BLaER1 (cell line): ENCODE results near the gene DLEC1.
"Not testable (repeated sequence)": the region's sequence is repeated elsewhere in the genome, so short reads cannot be mapped to it uniquely, and the experiment has no call there.

Source experiments
- H3K27ac ChIP-seq: shearing (Covaris generic); formaldehyde crosslinking; 2 replicates; pipeline ENCODE4 v1.8.1; 2022
- H3K27me3 ChIP-seq: shearing (Covaris generic); formaldehyde crosslinking; 2 replicates; pipeline ENCODE4 v1.8.1; 2022
- H3K36me3 ChIP-seq: shearing (Covaris generic); formaldehyde crosslinking; 2 replicates; pipeline ENCODE4 v1.8.1; 2022
- H3K4me1 ChIP-seq: shearing (Covaris generic); formaldehyde crosslinking; 2 replicates; pipeline ENCODE4 v1.8.1; 2022
- H3K4me2 ChIP-seq: shearing (Covaris generic); formaldehyde crosslinking; 2 replicates; pipeline ENCODE4 v1.8.1; 2022
- H3K4me3 ChIP-seq: shearing (Covaris generic); formaldehyde crosslinking; 2 replicates; pipeline ENCODE4 v1.8.1; 2022
- H3K9ac ChIP-seq: shearing (Covaris generic); formaldehyde crosslinking; 2 replicates; pipeline ENCODE4 v1.8.1; 2022
- H3K9me3 ChIP-seq: shearing (Covaris generic); formaldehyde crosslinking; 2 replicates; pipeline ENCODE4 v1.8.1; 2022
- H4K20me1 ChIP-seq: shearing (Covaris generic); formaldehyde crosslinking; 2 replicates; pipeline ENCODE4 v1.8.1; 2022
- Cebpa-rat ChIP-seq: shearing (Covaris generic); IDR thresholded peaks from 2 replicates; pipeline ENCODE4 v1.8.1; 2022

Gene DLEC1

DNA sequence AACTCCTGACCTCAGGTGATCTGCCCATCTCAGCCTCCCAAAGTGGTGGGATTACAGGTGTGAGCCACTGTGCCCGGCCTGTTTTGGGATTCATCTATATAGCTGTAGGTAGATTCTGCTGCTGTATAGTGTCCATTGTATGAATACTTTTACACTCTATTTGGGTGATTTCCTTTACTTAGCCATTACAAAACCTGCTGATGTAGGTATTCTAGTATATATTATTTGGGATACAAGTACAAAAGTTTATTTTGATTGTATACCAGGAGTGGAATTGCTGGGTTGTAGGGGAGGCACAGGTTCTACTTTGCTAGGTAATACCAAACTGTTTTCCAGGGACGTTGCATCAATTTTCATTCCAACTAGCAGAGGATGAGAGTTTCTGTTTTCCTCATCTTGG lies 116.8 kb downstream of the DLEC1 start:
- H3K9me3 ChIP-seq: no peaks in the 10 kb centered on the region
- no peak for TF ChIP-seq Cebpa-rat
- no peak overlapping the region for H3K4me3 ChIP-seq
- no peak overlapping the region for H3K27ac ChIP-seq
- H3K36me3 ChIP-seq: no peaks in the 10 kb centered on the region
- H3K4me2 ChIP-seq: no peak overlapping the region
- H3K27me3 ChIP-seq: no peaks in the 10 kb centered on the region
- H3K4me1 ChIP-seq: no peaks in the 10 kb centered on the region
- H3K9ac ChIP-seq: no peak overlapping the region
- no peaks in the 10 kb centered on the region for H4K20me1 ChIP-seq

- no peaks in the 10 kb centered on the region for H4K20me1 ChIP-seq
- no peaks in the 10 kb centered on the region for H3K4me1 ChIP-seq
- no peaks in the 10 kb centered on the region for H3K27me3 ChIP-seq
- H3K4me2 ChIP-seq: no peak overlapping the region
- no peak overlapping the region for H3K9ac ChIP-seq
- no peak overlapping the region for H3K27ac ChIP-seq
- TF ChIP-seq Cebpa-rat: no peak
- H3K36me3 ChIP-seq: no peaks in the 10 kb centered on the region
- no peak overlapping the region for H3K4me3 ChIP-seq
- H3K9me3 ChIP-seq: no peaks in the 10 kb centered on the region
Measured at GRCh38 chr3:38157117-38157516, 118.1 kb downstream of the DLEC1 start.

GRCh38 chr3:38157595-38157994 lies 118.6 kb downstream of the DLEC1 start:
- no peaks in the 10 kb centered on the region for H4K20me1 ChIP-seq
- H3K4me1 ChIP-seq: no peaks in the 10 kb centered on the region
- no peak overlapping the region for H3K4me3 ChIP-seq
- no peak for TF ChIP-seq Cebpa-rat
- H3K27ac ChIP-seq: no peak overlapping the region
- no peak overlapping the region for H3K9ac ChIP-seq
- no peak overlapping the region for H3K4me2 ChIP-seq
- H3K9me3 ChIP-seq: no peaks in the 10 kb centered on the region
- H3K36me3 ChIP-seq: no peaks in the 10 kb centered on the region
- H3K27me3 ChIP-seq: no peaks in the 10 kb centered on the region

- H3K9me3 ChIP-seq: no peaks in the 10 kb centered on the region
- H3K27me3 ChIP-seq: no peaks in the 10 kb centered on the region
- no peaks in the 10 kb centered on the region for H3K4me1 ChIP-seq
- no peak overlapping the region for H3K4me2 ChIP-seq
- no peak overlapping the region for H3K9ac ChIP-seq
- H3K27ac ChIP-seq: no peak overlapping the region
- TF ChIP-seq Cebpa-rat: no peak
- H3K4me3 ChIP-seq: no peak overlapping the region
- no peaks in the 10 kb centered on the region for H4K20me1 ChIP-seq
- no peaks in the 10 kb centered on the region for H3K36me3 ChIP-seq
Measured at GRCh38 chr3:38158472-38158871, 119.5 kb downstream of the DLEC1 start.

- not testable (repeated sequence) for H3K4me2 ChIP-seq, H3K4me3 ChIP-seq, H3K36me3 ChIP-seq, H3K27ac ChIP-seq, H3K4me1 ChIP-seq, H3K9me3 ChIP-seq, H3K27me3 ChIP-seq, H3K9ac ChIP-seq, H4K20me1 ChIP-seq
Measured at GRCh38 chr3:38160704-38161103, 121.7 kb downstream of the DLEC1 start.

DNA sequence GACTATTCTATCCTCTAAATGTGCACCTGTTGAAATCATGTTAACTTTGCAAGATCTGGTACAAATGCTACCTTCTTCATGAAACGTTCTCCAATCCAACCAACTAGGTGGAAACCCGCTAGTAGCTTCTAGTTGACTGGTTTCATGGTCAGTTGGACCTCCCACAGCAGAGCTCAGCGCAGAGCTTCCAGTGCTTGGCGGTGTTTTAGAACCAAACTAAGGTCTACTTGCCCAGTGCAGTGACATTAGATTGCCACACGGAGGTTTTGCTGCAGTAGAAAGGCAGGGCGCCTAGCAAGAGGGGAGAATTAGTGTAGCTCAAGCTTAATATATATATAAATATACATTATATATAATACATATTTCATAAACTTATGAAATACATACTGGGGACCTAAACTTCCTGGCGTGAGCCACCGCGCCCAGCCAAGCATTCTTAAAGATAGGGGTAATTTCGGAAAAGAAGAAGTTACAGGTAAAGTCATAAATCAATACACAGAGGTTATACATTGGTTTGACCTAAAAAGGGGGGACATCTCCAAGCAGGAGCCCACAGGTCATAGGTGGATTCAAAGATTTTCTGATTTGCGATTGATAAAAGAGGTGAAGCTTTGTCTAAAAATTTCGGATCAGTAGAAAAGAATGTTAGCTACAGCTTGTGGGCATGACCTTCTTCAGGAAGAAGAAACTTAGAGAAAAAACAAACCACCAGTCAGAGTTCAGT lies 124.3 kb downstream of the DLEC1 start:
- Histone ChIP-seq H3K4me3 (no peak overlapping the region), H3K36me3 (no peaks in the 10 kb centered on the region), H4K20me1 (peaks cover 22% of the 10 kb centered on the region), H3K4me2 (0 out of 2 replicates have a peak overlapping the region, but pooled peaks have one; percentile 98), H3K27me3 (no peaks in the 10 kb centered on the region), H3K9ac (no peak overlapping the region), H3K4me1 (peaks cover 30% of the 10 kb centered on the region), H3K27ac (no peak overlapping the region), H3K9me3 (no peaks in the 10 kb centered on the region)
- TF ChIP-seq Cebpa-rat: no peak

GRCh38 chr3:38163841-38164642 lies 125.0 kb downstream of the DLEC1 start:
- H3K9ac ChIP-seq: peak overlapping the region; percentile 97
- no peak for TF ChIP-seq Cebpa-rat
- no peaks in the 10 kb centered on the region for H3K36me3 ChIP-seq
- peaks cover 29% of the 10 kb centered on the region for H4K20me1 ChIP-seq
- H3K4me3 ChIP-seq: peak overlapping the region; percentile 97
- peak overlapping the region; percentile 98 for H3K4me2 ChIP-seq
- H3K27me3 ChIP-seq: no peaks in the 10 kb centered on the region
- peaks cover 36% of the 10 kb centered on the region for H3K4me1 ChIP-seq
- no peaks in the 10 kb centered on the region for H3K9me3 ChIP-seq
- peak overlapping the region; percentile 99 for H3K27ac ChIP-seq

DNA sequence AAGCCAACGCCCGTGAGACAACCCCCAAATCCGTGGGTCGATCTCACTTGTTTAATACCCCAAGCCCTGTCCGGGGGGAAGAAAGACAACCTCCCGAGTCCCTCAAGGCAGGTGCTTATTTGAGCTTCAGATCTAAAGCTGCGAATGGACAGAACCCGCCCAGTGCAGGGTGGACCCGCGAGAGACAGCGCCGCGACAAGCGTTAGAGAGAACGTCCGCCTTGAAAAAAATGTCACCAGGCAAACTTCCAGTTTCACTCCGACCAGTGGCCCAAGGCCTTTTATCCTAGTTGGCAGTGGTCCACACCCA lies 125.6 kb downstream of the DLEC1 start:
- Histone ChIP-seq H3K9ac (peak overlapping the region; percentile 97), H4K20me1 (peaks cover 35% of the 10 kb centered on the region), H3K9me3 (no peaks in the 10 kb centered on the region), H3K4me2 (peak overlapping the region; percentile 98), H3K4me3 (peak overlapping the region; percentile 97), H3K36me3 (no peaks in the 10 kb centered on the region), H3K4me1 (peaks cover 36% of the 10 kb centered on the region), H3K27me3 (no peaks in the 10 kb centered on the region), H3K27ac (peak overlapping the region; percentile 99)
- TF ChIP-seq Cebpa-rat: no peak

- Histone ChIP-seq H4K20me1 (peaks cover 40% of the 10 kb centered on the region), H3K27ac (peak within 1 kb of the TSS; percentile 99), H3K4me1 (peaks cover 36% of the 10 kb centered on the region), H3K36me3 (no peaks in the 10 kb centered on the region), H3K27me3 (no peaks in the 10 kb centered on the region), H3K9ac (peak within 1 kb of the TSS; percentile 97), H3K4me3 (peak within 1 kb of the TSS; percentile 97), H3K4me2 (peak within 1 kb of the TSS; percentile 98), H3K9me3 (no peaks in the 10 kb centered on the region)
- TF ChIP-seq Cebpa-rat: no peak
Measured at GRCh38 chr3:38164952-38165721, 126.1 kb downstream of the DLEC1 start, which contains the start of gene OXSR1. OXSR1 (plus strand) TSS chr3:38165537; CDS start chr3:38165877, 340 bp downstream.
